Stimulated activated naive CD4-positive, alpha-beta T cell (primary cell): ENCODE data around the gene APBB1IP.
"Not testable (repeated sequence)": the region's sequence is repeated elsewhere in the genome, so short reads cannot be mapped to it uniquely, and the experiment has no call there.

Source experiments
- DNase-seq, 6 experiments: peaks; one replicate each; lab custom pipeline; 2025; lab: John Stamatoyannopoulos, UW

APBB1IP gene, protein sequence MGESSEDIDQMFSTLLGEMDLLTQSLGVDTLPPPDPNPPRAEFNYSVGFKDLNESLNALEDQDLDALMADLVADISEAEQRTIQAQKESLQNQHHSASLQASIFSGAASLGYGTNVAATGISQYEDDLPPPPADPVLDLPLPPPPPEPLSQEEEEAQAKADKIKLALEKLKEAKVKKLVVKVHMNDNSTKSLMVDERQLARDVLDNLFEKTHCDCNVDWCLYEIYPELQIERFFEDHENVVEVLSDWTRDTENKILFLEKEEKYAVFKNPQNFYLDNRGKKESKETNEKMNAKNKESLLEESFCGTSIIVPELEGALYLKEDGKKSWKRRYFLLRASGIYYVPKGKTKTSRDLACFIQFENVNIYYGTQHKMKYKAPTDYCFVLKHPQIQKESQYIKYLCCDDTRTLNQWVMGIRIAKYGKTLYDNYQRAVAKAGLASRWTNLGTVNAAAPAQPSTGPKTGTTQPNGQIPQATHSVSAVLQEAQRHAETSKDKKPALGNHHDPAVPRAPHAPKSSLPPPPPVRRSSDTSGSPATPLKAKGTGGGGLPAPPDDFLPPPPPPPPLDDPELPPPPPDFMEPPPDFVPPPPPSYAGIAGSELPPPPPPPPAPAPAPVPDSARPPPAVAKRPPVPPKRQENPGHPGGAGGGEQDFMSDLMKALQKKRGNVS

DNA sequence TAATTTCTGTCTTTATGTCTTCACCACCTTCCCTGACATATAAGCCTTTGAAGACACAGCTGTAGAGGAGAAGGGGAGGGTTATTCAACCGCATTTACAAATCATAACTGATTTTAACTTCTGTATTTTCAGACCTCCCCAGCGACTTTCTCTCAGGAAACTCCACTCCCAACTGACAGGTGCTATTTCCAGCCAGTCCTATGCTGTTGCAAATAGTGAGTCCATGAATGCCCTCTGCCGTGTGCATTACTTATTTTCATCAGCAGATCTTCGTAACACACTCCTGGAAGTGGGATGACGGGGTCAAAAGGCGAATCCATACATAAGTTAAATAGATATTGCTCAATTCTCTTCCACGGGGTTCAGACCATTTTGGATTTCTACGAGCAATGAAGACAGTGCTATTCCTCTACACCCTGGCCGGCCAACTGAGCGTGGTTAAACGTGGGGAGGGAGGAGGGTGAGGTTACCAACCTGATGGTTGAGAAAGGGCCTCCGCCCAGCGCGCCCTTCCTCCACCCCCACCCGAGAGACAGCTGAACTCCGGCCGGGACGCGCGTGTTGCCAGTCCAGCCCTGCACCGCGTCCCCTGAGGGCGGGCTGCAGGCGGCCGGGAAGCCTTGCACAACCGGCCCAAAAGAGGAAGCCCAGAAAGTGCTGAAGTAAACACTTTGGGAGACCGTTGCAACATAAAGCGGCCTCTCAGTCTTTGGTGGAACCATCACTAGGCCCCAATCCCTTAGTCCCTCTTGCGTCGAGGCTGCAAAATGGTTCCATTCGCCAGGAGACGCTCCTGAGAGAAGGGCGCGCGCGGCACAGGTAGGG, at the start of gene APBB1IP:
TSS of gene APBB1IP (plus strand) at position 705 of the 825 bp plus-strand sequence. CDS start 53,986 bp downstream, outside the sequence.
- DNase-seq: peak; percentile 17 to 67 (median 42)

DNA sequence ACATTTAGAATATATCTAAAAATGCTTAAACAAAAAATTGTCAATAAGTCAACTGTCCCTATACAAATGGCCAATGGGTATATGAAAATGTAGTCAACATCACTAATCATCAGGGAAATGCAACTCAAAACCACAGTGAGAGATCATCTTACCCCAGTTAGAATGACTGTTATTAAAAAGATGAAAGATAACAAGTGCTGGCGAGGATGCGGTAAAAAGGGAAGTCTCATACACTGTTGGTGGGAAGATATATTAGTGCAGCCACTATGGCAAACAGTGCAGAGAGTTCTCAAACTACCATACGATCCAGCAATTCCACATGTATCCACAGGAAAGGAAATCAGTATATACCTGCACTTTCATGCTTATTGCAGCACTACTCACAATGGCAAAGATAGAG, 48.6 kb upstream of the APBB1IP start:
- DNase-seq: no peak

DNA sequence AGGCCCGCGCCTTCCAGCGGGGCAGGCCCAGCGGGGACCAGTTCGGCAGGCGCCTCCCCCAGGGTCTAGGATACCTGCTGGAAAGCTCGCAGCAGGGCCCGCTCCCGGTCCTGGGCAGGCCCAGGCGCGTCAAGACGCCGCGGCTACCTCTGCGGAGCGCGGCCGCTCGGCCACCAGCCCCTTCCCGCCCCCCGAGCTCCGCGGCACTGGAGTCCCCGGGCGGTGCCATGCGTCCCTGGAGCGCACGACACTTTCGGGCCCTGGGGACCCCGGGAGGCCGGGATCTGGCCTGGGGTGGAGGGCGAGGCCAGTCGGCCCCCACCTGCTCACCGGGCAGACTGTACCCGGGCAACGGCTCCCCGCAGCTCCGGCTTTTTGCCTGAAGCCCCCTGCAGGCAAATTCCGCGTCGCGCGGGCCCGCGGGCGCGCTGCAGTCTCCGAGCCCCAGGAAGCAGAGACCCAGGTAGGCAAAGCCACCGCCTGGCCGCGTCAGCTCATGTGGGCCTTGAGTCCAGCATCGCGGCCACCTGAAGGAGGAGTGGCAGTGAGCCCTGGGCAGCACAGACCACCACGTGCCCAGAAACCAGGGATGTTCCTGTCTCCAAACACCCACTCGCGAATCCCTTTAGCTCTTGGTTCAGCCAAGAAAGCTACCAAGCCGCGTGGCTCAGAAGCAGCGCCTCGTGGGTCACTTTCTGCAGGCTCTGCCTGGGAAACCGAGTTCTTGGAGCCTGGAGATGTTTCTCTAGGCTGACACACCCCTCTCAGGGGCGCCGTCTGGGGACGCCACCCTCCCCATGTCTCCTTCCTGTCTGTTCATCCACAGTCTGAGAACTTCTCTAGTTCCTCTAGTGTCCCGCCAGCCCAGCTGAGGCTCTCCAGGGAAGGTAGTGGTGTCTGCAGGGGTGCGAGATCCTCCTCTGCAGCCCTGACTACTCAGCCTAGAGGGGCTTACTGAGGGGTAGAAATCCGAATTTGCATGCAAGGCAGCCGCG, 46.1 kb upstream of the APBB1IP start:
- peak in 1 of 6 experiments; percentile 3 for DNase-seq

DNA sequence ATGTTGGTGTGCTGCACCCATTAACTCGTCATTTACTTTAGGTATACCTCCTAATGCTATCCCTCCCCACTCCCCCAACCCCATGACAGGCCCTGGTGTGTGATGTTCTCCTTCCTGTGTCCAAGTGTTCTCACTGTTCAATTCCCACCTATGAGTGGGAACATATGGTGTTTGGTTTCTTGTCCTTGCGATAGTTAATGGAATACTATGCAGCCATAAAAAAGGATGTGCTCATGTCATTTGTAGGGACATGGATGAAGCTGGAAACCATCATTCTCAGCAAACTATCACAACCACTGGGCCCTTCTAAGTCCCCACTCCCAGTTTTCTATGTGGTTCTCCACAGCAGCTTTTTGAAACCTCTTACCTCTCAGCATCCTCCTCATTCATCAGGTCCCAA, 39.8 kb upstream of the APBB1IP start:
- DNase-seq: not testable (repeated sequence)

DNA sequence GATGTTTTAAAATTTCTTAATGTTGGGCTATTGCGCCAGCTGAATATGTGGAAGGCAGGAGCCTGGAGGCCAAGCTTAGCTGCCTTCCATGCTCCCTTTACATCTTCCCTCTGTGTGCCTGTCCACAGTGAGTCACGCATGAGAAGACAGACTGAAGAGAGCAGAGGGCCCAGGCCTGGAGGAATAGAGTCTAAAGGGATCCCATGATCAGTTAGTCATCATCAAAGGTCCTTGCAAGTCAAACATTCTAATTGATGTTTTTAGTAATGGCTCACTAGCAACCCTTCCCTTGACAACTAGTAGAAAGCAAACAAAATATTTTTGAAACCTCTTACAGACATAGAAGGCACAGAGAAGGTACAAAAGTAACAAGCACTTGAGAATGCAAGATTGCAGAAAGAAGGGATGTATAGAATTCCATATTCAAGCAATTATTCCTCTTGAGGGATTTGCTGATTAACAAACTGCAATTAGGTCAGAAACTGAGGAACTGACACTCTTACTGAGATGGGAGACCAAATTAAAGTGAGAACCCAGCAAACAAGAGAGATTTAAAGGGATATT, 30.7 kb upstream of the APBB1IP start:
- DNase-seq: no peak

DNA sequence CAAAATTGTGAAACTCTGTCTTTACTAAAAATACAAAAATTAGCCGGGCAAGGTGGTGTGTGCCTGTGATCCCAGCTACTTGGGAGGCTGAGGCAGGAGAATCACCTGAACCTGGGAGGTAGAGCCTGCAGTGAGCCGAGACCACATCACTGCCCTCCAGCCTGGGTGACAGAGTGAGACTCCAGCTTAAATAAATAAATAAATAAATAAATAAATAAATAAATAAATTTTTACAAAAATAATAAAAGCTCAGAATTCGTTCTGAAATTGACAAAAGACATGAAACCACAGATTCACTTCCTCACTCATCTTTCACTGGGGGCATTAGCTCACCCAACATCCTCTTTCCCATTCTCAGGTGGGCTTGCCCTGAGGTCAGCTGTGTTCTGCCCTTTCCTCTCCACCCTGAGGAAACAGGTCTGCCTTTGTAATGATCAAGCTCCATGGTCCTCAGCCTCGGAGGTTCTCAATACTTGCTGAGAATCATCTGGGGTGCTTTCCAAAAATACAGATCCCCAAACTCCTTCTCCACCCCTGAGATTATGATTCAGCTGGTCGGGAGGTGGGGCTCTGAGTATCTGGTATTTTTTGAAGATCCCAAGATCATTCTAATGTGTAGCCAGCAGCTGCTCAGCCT, 29.2 kb upstream of the APBB1IP start:
- DNase-seq: no peak

DNA sequence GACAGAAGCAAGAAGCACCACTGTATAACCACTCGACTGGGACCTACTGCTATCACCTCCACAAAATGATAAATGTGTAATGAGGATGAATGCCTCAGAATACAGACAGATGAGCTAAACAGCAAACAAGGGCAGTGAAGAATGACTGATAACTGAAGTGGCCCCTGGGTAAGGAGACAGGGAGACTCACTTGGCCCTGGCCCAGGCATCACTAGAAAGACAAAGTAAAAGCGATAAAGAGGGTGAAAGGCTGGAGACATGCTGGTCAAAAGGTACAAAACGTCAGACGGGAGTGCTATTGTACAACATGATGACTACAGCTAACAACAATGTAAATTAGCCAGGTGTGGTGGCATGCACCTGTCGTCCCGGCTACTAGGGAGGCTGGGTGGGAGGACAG, 27.8 kb upstream of the APBB1IP start:
- no peak for DNase-seq

DNA sequence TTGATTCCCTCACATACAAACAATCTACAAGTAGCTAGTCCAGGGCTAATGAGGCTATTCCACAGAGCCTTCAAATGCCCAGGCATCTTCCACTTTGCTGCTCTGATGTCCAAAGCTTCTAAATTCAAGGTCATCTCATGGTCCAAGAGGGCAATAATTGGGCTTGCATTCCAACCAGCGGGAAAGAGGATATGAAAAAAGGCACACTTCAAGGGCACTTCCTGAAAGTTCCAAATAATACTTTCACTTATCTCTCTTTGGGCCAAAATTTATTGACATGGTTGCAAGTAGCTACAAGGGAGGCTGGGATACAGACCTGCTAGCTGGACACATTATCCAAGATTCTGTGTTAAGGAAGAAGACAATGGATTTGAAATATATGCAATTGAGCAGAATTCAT, 25.2 kb upstream of the APBB1IP start:
- no peak for DNase-seq

DNA sequence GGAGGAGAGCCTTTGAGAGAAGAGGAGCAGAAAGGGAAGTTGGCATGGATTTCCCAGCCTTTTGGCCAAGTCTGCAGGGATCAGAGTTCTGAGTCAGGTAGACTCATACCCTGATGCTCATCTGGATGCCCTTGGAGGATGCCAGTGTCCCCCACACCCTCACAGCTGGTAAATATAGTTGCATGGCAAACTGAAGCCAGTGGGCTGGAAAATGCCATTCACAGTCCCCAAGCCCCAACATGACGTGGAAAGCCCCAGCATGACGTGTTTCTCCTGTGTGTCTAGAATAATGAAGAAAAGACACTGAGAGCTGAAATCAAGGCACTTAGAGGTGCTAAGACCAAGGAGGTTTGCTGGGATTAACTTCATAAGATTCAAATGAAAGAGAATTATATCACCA, 24.8 kb upstream of the APBB1IP start:
- no peak for DNase-seq

DNA sequence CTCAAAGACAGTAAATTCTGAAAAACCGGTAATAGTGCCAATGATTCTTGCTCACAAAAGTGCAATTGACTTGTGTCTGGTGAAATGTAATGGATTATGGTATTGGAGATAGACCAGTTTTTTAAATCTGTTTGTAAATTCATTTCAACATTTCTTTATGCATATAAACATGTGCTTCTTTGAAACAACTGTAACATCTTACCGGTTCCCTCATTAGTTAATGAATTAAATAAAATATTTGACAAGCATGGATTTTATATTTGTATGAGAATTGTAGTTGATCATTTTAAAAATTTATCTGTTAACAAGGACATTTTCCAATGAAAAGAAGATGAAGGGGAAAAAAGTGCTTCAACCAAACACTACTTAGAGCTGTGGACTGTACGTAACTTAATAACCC, 21.0 kb upstream of the APBB1IP start:
- DNase-seq: no peak

DNA sequence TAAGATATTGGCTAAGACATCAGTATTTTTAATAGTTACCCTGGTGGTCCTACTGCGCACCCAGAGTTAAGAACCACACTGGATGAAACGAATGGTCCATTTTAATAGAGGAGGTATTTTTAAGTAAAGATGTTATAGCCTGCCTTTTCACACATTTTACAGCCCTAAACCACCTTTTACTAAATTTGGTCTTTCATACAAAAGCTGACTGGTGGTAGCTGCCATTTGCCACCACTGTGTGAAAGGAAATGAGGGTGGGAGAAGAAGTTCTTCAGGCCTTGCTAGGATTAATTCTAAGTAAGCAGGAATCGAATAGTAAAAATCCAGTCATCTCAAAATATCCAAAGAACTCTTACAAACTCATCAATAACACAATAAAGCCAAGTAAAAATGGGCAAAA, 15.2 kb upstream of the APBB1IP start:
- DNase-seq: no peak

DNA sequence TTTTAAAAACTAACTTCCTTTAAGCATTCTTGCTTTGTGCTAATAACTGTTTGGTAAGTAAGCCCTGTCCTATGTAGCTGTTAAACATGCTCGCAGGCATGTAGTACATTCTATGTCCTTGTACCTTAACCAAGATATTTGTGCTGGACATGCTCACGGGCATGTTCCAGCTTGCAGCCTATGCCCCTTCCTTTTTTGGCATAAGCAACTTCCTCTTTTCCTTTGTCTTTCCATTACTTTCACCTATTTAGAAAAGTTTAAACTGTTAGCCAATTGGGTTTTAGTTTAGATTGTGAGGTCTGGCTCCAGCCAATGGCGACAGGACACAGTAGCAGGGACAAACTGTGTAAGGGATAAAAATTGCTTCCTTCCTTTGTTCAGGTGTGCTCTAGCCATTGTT, 14.4 kb upstream of the APBB1IP start:
- no peak for DNase-seq

DNA sequence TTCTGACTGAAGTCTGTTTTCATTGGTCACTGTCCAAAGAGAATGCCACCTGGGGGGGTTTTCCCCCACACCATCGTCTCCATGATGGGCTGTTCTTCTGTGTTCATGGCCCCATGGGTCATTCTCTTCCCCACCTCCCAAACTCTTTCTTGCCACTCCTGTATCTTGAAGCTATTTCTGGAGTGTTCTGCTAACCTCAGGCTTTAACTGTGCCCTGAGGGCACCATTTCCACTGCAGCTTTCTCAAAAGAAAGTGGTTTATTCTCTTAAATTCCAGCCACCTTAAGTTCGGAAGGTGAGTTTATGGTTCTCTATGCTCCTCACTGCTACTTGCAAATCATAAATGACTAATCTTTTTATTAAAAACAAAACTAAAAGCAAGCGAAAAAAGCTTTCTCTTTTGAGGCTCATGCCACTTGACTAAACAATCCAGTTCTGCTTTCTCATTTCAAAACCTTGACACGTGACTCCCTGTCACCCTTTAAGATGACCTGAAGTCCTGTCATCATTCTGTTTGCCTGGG, 7.4 kb upstream of the APBB1IP start:
- peak in 2 of 6 experiments; percentile 4 to 5 for DNase-seq

DNA sequence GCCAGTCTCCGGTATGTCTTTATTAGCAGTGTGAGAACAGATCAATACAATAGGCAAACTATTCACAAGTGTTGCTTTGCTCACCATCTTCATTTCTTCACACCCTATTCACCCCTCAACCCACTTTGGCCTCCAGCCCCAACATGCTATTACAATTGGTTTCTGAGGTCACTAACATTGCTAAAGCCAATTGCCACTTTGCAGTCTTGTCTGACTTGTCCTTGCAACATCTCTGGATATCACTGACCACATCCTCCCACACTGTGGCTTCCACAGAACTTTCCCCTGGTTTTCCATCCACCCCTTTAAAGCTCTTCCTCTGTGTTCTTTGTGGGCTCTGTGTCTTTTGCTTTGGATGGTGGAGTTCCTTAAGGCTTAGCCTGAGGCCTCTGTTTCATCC, 5.2 kb upstream of the APBB1IP start:
- DNase-seq: no peak

DNA sequence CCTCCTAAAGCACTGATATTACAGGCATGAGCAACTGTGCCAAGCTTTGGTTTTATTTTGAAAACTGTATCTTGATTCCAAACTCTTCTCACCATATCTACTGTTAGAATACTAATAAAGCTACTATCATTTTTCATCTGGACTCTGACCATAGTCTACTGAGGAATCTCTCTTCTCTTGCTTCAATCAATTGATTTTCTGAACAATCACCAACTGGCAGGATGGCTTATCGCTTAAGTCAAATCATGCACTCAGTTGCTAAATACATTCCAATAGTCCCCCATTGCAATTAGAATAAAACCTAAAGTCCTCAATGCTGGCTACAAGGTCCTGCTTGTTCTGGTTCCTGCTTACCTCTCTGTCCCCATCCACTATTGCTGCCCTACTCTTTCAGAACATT, 2.3 kb upstream of the APBB1IP start:
- no peak for DNase-seq

DNA sequence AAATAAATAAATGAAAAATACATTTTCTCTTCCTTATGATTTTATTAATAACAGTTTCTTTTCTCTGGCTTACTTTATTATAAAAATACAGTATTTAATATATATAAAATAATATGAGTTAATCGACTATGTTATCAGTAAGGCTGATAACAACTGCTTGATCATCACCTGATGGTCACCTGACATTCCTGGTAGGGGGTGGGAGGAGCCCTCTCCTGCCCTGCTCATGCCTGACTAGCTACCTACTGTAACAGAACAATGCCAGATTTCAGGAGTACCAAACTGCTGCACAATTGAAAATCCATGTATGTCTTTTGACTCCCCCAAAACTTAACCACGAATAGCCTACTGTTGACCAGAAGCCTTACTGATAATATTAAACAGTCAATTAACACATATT, 1.3 kb upstream of the APBB1IP start:
- DNase-seq: no peak

DNA sequence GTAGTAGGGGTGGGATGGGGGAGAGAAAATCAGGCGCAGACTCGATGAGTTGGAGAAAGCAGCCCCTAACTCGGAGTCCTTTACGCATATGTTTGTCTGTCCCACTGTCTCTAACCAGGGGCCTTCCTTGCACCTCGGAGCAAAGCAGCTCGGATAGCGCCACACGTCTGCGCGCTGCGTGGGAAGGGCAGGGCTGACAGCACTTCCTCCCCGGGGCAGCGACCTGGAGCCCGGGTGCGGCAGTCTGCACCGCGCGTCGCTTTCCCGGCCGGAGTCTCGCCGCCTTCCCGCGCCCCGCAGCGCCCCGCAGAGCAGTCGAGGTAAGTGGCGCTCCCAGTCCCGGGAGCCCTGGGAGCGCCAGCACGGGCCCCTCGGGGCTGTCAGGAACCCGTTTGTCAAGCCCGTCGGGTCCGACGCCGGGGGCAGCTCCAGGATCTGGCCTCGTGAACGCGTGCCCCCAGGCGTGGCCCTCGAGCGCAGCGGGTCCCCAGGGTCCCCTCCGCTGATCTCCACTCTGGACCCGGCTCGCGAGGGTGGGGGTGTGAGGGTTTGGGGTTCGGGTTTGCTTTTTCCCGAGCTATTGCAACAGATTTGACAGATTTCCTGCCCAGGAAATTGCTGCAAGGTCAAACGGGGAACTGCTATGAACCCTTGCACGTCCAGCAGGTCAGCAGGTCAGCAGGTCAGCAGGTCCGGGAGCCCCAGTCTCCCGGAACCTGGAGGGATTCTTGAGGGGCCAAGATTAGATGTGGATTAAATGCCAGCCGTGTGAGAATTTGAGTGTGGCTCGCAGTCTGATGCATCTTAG, 597 bp downstream of the APBB1IP start:
- DNase-seq: peak; percentile 47 to 76 (median 57)

DNA sequence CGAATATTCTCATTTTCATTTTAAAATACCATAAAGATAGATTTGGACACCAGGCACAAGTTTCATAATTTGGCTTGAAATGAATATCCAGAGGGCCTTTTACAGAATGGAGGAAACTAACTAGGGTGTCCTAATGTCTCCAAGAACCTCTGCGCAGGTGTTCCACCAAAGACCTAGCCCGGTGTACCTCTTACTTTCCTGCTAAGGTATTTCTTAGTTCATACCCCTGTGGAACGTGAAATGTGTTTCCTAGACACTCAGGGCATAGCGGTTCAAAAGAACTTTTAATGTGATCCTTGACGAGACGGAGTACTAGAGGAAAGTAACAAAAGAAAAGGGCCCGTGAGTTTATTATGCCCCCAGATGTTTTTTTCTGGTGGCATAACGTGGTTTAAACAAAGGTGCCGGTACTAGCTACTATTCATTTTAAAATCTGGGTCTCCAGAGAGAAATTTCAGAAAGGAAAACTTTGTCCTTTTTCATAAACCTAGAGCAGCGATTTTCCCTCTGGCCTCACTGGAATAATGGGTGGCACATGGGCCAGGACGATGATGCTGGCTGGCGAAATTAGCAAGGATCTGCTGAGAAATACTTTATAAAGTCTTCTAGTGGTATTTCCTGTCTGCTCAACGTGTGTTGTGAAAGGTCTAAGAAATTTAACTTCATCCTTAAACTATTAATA, 1.4 kb downstream of the APBB1IP start:
- DNase-seq: peak in 2 of 6 experiments; percentile 34 to 57

DNA sequence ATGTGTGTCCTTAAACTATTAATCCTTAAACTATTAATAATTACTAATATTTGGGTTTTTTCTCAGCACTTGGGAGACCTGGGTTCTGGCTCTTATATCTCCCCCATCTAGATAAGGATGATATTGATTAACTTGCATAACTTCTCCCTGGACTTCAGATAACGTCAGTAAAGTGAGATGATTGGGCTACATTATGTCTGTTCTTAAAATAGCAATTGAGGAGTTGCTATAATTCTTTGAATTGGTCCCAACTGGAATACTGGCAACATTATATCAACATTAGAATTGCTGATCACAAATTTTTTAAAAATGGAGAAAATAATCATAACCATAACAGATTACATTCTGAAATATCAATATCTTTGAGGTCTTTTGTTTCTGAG, 1.9 kb downstream of the APBB1IP start:
- no peak for DNase-seq
